ENCODE measurements around the gene HLA-DMB. TPM values are rescaled to one million over a fixed set of nuclear protein-coding genes. Genes with fewer than 3 reads are reported as not detected.
A peak's percentile ranks its signal among the peaks of the same experiment; 100 is the strongest.

The HLA-DMB gene
- total RNA-seq, 2 experiments from 2014 or later = 3.5 to 3.6 TPM

DNA sequence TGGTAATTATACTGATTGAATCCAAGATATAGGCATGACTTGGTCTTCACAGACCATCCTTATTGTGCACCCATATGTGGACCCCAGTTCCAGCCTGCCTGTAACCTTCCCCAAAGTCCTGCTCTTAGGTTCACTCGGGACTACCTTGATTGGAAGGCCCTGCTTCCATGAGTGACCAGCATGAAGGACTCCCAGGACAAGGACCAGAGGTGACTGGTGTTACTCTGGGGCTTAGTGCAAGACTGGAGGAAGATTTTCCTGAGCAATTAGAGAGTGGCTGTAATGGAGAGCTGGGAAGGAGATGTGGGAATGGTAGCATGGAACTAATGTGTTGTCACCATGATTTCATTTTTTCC, 42.6 kb upstream of the HLA-DMB start:
- ATAC-seq (no peak), DNase-seq (no peak)
- intact Hi-C loops (cut with micrococcal nuclease) = no loop called here
- ChIA-PET POLR2A (interaction anchor here (0.9 to 25.7 kb wide), 7 partner anchors 22 to 142 kb away, joined by 3 to 852 read pairs (median 4); partner anchors contain the start of genes BRD2, HLA-DMA, HLA-DMB and PSMB8), CTCF (interaction anchor here (1.4 to 14.8 kb wide), 15 partner anchors 10 to 145 kb away, joined by 9 to 364 read pairs (median 40); partner anchors contain the start of genes BRD2, HLA-DMA, HLA-DMB and TAP2)
- Mint-ChIP-seq H3K9me3 (no peaks in the 10 kb centered on the region), H3K27me3 (no peaks in the 10 kb centered on the region), H3K4me1 (ENCODE audit: low read depth) (peaks cover 23% of the 10 kb centered on the region), H3K4me3 (no peak overlapping the region), H3K36me3 (ENCODE audit: low read depth) (peaks cover 35% of the 10 kb centered on the region), H3K27ac (no peak overlapping the region)
- TF ChIP-seq, protein P1, sequence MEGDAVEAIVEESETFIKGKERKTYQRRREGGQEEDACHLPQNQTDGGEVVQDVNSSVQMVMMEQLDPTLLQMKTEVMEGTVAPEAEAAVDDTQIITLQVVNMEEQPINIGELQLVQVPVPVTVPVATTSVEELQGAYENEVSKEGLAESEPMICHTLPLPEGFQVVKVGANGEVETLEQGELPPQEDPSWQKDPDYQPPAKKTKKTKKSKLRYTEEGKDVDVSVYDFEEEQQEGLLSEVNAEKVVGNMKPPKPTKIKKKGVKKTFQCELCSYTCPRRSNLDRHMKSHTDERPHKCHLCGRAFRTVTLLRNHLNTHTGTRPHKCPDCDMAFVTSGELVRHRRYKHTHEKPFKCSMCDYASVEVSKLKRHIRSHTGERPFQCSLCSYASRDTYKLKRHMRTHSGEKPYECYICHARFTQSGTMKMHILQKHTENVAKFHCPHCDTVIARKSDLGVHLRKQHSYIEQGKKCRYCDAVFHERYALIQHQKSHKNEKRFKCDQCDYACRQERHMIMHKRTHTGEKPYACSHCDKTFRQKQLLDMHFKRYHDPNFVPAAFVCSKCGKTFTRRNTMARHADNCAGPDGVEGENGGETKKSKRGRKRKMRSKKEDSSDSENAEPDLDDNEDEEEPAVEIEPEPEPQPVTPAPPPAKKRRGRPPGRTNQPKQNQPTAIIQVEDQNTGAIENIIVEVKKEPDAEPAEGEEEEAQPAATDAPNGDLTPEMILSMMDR (IDR thresholded peaks at IDR 0.05) = no peak

DNA sequence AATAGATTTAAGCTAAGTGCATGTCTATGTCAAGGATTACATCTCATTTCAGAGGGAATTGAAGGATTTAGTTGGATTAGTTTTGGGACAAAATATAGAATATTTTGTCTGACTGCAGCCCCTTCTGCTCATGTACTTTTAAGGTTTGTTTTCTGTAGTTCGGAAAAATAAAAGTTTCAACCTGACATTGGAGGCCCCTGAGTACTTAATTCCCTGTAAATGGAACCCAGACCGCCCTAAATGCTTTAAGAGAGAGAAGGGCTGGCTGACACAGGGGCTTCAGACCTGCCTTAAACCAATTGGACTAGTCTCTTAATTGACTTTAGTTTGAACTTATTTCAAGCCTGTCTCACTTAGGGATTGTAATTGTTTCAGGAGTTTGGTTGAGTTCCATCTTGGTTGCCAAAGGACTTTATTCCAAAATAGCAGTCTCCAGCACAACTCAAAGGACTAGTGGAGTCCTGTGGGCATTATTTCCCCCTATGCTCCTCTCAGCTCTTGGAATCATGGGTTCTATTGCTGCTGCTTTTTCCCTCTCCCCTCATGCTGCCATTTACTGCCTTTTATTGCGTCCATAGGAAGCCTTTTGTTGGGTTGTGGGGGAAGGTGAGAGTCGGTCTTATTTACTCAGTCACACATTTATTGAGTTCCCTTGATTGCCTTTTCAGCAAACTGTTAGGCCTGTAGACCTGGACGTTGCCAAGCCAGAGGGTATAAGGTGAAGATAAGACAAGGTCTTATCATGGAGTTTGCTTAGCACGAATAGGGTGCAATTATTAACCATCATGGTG, 42.1 kb upstream of the HLA-DMB start:
- H3K36me3 Mint-ChIP-seq (ENCODE audit: low read depth) = peaks cover 41% of the 10 kb centered on the region
- ChIA-PET POLR2A (interaction anchor here (0.9 to 25.7 kb wide), 8 partner anchors 21 to 144 kb away, joined by 3 to 852 read pairs (median 5); partner anchors contain the start of genes BRD2, HLA-DMA, HLA-DMB and PSMB8), CTCF (interaction anchor here (0.8 to 14.8 kb wide), 10 partner anchors 9 to 115 kb away, joined by 3 to 364 read pairs (median 44); partner anchors contain the start of genes HLA-DMA and HLA-DMB)
- H3K9me3 Mint-ChIP-seq = no peaks in the 10 kb centered on the region
- TF ChIP-seq, protein P1 (IDR thresholded peaks at IDR 0.05) = no peak
- H3K4me3 Mint-ChIP-seq = no peak overlapping the region
- intact Hi-C loops (cut with micrococcal nuclease) = no loop called here
- no peak overlapping the region for H3K27ac Mint-ChIP-seq
- peaks cover 26% of the 10 kb centered on the region for H3K4me1 Mint-ChIP-seq (ENCODE audit: low read depth)
- DNase-seq (no peak), ATAC-seq (no peak)
- no peaks in the 10 kb centered on the region for H3K27me3 Mint-ChIP-seq

DNA sequence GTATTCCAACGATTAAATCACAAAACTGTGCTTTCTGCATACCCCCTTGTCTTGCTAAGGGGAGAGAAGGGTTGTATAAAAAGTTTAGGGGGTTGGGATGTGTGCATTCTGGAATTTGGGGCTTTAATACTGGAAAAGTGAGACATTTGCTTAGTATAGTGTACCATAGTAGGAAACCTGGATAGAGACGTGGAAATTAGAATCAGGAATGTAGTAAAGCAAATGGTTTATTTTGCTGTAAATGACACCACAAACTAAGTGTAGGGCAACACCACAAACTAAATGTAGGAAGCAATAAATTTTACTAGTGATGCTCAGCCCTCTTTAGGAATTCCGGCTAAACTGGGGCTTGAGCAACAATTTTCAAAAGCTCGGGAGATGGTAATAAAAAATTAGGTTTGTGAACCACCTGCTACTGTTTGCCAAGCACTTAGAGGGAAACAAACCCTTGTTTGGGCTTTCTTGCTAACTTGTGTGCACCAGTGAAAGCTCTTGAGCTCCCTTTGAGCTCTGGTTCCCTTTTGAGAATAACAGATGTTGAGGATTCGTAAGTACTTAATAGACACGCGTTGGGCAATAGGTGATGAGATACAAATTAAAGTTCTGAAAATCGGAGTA, 41.4 kb upstream of the HLA-DMB start:
- Mint-ChIP-seq H3K27ac (no peak overlapping the region), H3K27me3 (no peaks in the 10 kb centered on the region), H3K9me3 (no peaks in the 10 kb centered on the region), H3K4me1 (ENCODE audit: low read depth) (peaks cover 32% of the 10 kb centered on the region), H3K4me3 (no peak overlapping the region), H3K36me3 (ENCODE audit: low read depth) (peaks cover 48% of the 10 kb centered on the region)
- ChIA-PET POLR2A (interaction anchor here (0.5 to 25.7 kb wide), 9 partner anchors 10 to 148 kb away, joined by 3 to 852 read pairs (median 3); partner anchors contain the start of genes BRD2, HLA-DMA, HLA-DMB and TAP2), CTCF (interaction anchor here (0.8 to 14.8 kb wide), 6 partner anchors 29 to 226 kb away, joined by 3 to 364 read pairs (median 3); partner anchors contain the start of genes HLA-DMA, HLA-DMB and RING1)
- ATAC-seq (no peak), DNase-seq (no peak)
- intact Hi-C loops (cut with micrococcal nuclease) = no loop called here
- TF ChIP-seq, protein P1 (IDR thresholded peaks at IDR 0.05) = no peak

DNA sequence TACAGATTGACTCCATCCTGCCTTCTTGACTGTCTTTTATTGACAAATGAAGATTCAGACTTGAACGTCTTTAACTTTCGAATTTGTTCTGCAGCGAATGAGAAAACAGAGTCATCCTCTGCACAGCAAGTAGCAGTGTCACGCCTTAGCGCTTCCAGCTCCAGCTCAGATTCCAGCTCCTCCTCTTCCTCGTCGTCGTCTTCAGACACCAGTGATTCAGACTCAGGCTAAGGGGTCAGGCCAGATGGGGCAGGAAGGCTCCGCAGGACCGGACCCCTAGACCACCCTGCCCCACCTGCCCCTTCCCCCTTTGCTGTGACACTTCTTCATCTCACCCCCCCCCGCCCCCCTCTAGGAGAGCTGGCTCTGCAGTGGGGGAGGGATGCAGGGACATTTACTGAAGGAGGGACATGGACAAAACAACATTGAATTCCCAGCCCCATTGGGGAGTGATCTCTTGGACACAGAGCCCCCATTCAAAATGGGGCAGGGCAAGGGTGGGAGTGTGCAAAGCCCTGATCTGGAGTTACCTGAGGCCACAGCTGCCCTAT, 39.7 kb upstream of the HLA-DMB start:
- intact Hi-C loops (cut with micrococcal nuclease) = no loop called here
- POLR2A ChIA-PET = interaction anchor here (0.6 to 25.7 kb wide), 15 partner anchors 8 to 297 kb away, joined by 3 to 852 read pairs (median 6); partner anchors contain the start of genes BRD2, HLA-DMA, HLA-DMB and PSMB8
- TF ChIP-seq, protein P1 (IDR thresholded peaks at IDR 0.05) = no peak
- ATAC-seq (no peak), DNase-seq (no peak)
- peak overlapping the region; percentile 30 for H3K27ac Mint-ChIP-seq
- CTCF ChIA-PET = interaction anchor here (0.7 to 17.0 kb wide), 12 partner anchors 13 to 142 kb away, joined by 3 to 364 read pairs (median 4); partner anchors contain the start of genes BRD2, HLA-DMA, HLA-DMB and TAP2
- no peak overlapping the region for H3K4me3 Mint-ChIP-seq
- H3K27me3 Mint-ChIP-seq = no peaks in the 10 kb centered on the region
- H3K4me1 Mint-ChIP-seq (ENCODE audit: low read depth) = peaks cover 49% of the 10 kb centered on the region
- no peaks in the 10 kb centered on the region for H3K9me3 Mint-ChIP-seq
- peaks cover 64% of the 10 kb centered on the region for H3K36me3 Mint-ChIP-seq (ENCODE audit: low read depth)
